CMK (cell line): ENCODE data around the gene CDCA4.
"Not testable (repeated sequence)": the region's sequence is repeated elsewhere in the genome, so short reads cannot be mapped to it uniquely, and the experiment has no call there.

Source experiments
- DNase-seq: peaks from one replicate; pipeline ENCODE4 v3.0.0-alpha.2; 2010; ENCODE audit warnings: low read depth

The CDCA4 gene

DNA sequence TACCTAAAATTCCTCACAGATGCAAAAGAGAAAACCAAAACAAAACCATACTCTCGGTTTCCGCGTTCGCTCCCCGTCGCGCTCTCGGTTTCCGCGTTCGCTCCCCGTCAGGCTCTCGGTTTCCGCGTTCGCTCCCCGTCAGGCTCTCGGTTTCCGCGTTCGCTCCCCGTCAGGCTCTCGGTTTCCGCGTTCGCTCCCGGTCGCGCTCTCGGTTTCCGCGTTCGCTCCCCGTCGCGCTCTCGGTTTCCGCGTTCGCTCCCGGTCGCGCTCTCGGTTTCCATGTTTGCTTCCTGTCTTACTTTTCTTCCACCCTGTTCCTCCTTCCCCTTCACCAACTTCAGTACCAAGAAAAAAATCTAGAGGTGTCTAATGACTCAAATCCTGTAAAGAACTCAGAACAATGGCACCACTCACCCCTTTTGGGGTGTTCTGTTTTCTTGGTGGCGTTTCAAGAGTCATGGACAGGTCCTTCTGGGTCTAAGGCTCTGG lies 12.6 kb upstream of the CDCA4 start:
- not testable (repeated sequence) for DNase-seq

DNA sequence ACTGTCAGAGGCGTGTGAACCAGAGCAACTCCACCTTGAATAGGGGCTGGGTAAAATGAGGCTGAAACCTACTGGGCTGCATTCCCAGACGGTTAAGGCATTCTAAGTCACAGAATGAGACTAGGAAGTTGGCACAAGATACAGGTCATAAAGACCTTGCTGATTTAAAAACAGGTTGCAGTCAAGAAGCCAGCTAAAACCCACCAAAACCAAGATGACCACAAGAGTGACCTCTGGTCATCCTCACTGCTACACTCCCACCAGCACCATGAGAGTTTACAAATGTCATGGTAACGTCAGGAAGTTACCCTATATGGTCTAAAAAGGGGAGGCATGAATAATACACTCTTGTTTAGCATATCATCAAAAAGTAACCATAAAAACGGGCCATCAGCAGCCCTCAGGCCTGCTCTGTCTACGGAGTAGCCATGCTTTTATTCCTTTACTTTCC lies 11.6 kb upstream of the CDCA4 start:
- not testable (repeated sequence) for DNase-seq

DNA sequence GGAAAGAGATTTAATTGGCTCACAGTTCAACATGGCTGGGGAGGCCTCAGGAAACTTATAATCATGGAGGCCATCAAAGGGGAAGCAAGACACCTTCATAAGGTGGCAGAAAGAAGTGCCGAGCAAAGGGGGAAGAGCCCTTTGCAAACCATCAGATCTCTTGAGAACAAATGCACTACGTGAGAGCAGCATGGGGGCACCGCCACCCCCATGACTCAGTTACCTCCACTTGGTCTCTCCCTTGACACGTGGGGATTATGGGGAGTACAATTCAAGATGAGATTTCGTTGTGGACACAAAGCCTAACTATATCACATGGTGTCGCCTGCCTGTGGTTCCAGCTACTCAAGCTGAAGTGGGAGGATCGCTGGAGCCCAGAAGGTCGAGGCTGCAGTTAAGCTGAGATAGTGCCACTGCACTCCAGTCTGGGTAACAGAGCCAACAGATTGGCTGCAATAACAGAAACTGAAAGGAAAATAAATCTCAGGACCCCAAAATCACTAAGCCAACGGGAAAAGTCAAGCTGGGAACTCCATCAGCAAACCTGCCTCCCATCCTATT lies 10.0 kb upstream of the CDCA4 start:
- no peak for DNase-seq

DNA sequence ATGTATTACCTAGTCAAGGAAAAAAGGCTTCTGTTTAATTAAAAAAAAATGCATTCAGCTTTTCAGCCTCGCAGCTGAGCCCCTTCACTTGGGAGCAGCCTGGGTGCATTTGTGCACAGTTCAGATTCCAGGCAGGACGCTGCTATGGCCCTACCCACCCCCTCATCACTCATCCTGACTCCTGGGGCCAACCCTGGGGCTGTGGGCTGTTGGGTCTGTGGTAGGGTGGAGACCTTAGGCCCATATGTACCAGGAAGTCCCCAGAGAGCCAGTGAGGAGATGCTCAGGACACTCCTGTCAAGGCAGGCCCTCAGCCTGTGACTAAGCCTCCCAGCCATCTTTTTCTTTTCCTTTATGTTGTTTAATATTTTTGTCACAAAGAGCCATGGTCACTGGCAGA lies 9.3 kb upstream of the CDCA4 start:
- no peak for DNase-seq

DNA sequence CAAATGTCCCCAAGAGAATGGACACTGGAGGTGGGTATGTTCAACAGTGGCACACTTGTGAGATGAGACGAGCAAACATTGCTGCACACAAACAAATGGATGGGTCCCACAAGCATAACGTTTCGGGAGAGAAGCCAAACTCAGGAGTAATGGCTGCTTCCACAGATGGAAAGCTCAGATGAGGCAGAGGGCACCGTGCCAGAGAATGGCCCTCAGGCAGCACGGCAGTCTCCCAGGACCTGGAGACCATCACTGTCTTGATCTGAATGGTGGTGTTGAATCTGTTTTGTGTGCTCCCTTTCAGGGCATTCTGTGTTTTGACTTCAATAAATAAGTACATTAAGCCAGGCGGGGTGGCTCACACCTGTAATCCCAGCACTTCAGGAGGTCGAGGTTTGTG lies 8.5 kb upstream of the CDCA4 start:
- DNase-seq, result no peak

DNA sequence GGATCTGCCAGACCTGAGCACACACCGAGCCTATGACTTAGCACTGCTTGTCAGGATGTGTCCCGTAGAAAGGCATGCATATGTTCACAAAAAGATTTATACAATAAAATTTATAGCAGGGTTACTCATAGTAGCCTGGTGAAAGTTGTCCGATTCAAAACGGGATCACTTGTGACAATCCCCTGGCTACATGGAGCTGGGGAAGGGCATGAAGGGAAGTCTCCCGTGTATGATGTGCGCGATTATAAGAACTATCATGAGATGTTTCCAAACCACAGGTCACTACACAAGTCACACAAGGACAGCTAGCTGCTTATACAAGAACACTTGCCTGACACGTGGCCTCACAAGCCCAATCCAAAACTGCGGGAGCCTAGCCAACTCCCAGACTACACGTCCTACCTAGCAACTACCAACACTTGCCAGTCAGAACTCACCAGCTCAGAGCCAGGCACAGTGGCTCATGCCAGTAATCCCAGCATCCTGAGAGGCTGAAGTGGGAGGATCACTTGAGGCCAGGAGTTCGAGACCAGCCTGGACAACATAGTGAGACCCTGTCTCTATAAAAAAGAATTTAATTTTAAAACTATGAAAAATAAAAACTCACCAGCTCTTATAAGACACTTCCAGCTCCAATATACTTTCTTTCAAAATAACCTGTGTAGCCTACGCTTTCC lies 7.5 kb upstream of the CDCA4 start:
- no peak for DNase-seq

DNA sequence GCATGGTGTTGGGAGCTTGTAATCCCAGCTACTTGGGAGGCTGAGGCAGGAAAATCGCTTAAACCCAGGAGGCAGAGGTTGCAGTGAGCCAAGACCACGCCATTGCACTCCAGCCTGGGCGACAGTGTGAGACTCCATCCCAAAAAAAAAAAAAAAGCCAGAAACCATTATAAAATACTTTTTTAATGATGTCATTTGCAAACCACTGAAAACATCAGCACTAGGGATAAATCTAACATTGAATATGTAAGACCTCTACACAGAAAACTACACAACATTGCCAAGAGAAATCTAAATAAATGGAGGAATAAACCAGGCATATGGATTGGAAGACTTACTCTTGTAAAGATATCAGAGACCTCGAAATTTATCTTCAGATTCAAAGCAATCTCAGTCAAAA lies 6.8 kb upstream of the CDCA4 start:
- not testable (repeated sequence) for DNase-seq

DNA sequence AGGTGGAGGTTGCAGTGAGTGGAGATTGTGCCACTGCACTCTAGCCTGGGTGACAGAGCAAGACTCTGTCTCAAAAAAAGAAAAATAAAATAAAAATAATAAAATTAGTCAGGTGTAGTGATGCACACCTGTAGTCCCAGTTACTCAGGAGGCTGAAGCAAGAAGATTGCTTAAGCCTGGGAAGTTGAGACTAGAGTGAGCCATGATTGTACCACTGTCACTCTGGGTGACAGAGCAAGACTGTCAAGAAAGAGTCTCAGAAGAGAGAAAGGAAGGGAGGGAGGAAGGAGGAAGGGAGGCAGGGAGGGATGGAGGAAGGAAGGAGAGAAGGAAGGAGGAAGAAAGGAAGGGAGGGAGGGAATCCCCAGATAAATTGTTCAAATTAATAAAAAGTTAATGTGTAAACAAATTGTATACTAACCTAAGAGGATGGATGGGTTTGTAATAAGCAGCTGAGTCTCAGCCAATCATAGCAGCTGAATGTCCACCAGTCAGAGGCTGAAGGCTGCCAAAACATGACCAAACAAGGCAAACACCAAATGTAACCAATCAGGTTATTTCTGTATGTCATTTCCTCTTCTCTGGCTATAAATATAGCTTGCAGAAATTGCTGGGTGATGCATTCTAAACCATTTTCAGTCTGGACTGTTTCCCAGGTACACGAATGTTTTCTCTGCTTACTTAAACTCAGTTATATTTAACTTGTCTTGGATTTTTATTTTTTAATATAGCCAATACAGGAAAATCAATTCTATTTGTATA lies 6.1 kb upstream of the CDCA4 start:
- DNase-seq, result no peak

DNA sequence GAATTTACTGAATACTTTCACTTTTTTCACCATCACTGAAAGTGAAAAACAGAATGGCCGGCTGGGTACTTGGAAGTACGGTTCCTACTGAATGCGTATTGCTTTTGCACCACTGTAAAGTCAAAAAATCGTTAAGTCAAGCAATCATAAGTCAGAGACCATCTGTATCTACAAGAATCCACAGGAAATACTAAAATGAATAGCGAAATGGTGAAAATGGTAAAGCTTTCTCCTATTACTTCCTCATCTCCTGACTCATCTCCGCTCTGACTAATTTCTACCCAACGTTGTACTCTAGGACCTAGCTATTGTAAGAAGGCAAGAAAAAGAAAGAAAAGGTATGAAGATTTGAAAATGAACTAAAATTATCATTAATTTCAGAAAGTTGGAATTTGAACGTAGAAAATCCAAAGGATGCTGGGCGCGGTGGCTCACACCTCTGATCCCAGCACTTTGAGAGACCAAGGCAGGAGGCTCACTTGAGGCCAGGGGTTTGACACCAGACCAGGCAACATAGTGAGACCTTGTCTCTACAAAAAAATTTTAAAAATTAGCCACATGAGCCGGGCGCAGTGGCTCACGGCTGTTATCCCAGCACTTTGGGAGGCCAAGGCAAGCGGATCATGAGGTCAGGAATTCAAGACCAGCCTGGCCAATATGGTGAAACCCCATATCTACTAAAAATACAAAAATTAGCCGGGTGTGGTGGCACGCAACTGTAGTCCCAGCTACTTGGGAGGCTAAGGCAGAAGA lies 5.3 kb upstream of the CDCA4 start:
- DNase-seq, result no peak

DNA sequence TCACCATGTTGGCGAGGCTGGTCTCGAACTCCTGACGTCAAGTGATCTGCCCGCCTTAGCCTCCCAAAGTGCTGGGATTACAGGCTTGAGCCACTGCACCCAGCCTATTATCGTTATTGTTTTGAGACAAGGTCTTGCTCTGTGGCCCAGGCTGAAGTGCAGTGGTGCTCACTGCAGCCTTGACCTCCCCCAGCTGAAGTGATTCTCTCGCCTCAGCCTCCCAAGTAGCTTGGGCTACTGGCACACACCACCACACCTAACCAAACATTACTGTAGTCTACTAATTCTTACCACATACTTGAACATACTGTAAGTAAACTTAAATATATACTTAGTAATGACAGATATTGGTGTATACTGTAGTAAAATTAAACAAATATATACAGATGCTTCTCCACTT lies 4.5 kb upstream of the CDCA4 start:
- no peak for DNase-seq

DNA sequence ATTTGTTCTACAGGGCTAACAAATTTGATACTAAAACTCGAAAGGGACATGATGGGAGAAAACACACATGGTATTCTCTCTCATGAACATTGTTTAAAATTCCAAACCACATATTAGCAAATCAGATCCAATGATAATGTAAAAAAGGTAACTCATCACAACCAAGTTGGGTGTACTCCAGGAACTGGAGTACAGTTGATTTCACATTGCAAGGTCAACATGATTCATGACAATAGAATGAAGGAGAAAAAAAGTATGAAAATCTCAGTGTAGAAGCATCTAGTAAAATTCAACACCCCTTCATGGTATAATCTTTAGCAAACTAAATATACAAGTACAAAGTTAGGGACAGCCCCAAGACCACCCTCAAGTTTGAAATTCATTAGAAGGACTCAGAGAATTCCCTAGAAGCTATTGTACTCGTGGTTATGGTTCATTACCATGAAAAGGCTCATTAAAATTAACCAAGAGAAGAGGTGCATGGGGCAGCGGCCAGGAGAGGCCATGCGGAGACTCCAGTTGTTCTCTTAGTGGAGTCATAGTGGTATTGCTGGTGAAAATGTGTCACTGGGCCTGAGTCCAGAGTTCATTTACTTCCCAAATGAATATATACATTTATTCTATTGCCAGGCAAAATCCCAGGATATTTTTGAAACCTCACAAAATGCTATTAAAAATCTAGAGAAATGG lies 3.1 kb upstream of the CDCA4 start:
- DNase-seq, result no peak

DNA sequence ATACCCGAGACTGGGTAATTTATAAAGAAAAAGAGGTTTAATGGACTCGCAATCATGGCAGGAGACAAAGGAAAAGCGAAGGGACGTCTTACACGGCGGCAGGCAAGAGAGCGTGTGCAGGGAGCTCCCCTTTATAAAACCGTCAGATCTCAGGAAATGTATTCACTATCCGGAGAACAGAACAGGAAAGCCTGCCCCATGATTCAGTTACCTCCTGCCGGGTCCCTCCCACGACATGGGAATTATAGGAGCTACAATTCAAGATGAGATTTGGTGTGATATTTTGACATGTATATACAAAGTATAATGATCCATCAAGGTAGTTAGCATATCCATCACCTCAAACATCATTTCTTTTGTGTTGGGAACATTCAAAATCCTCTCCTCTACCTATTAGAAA lies 2.3 kb upstream of the CDCA4 start:
- DNase-seq, result no peak

DNA sequence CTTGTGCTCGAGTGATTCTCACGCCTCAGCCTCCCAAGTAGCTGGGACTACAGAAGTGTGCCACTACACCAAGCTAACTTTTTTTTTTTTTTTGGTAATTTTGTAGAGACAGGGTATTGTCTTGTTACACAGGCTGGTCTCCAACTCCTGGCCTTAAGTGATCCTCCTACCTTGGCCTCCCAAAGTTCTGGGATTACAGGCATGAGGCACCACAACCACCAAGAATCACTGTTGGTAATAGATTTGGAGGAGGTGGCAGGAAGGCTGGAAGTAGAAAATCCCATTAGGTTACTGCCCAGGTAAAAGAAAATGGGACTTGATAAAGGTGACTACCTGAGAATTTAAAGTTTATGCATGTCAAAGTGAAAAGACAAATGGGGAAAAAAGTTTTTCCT lies 1.4 kb upstream of the CDCA4 start:
- no peak for DNase-seq

DNA sequence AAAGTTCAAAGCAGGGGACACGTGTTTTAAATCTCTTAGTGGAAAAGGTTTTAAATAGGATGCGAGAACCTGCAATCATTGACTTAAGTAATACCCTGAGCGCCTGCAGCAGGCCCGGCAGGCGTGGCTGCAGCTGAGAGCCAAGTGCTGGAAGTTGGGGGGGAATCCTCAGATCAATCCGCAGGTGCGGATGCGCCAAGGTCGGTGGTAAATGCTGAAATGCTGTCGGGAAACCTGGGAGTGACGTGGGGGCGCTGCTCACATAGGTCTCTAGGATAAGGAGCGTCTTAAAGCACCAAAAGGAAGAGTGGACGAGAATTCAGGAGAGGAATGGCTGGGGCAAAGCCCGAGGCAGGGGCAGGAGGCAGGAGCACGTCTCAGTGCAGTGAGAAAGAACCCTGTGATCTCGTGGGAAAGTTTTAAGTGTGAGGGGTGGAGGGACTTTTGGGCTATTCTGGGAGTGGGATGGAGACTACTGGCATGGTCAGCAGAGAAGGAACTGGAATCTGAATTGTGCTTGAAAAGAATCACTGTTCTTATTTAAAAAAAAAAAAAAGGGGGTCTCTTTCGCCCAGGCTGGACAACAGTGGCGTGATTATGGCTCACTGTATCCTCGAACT lies 883 bp upstream of the CDCA4 start:
- DNase-seq, result no peak

DNA sequence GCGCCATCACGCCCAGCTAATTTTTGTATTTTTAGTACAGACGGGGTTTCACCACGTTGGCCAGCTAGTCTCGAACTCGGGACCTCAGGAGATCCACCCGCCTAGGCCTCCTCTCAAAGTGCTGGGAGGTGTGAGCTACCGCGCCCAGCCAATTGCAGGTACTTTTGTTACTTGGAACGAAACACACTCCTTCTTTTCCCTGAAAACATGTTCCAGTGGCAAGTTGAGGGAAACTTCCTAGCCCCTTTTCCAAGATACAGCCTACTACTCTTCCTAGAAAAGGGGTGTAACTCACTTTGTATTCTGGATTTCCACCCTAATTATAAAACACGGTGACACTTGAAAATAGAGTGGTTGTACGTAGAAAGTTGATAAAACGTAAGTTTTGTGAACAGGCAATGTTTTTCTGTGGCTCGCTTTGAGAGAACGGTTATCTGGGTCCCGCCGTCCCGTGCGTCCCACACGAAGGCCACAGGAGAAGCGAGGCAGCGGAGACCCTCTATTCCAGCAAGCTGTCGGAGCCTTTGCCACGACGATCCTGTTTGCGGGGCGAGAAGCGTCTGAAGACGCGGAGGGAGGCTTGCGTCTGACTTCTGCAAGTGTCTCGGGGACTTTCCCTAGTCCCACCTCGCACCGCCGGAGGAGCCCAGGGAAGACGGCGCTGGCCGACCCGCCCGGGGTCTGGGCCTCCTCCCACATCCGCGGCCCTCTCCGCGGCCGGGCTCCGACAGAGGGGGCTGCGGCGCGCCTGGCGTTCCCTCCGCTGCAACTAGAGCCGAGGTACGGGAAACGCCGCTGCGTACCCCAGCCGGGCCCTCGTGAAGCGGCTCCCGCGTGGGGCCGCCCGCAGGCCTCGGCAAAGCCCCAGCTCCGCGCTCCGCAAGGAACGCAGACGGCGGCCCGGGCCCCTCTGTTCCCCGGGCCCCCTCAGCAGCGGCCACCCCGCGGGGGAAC lies 745 bp downstream of the CDCA4 start:
- no peak for DNase-seq

DNA sequence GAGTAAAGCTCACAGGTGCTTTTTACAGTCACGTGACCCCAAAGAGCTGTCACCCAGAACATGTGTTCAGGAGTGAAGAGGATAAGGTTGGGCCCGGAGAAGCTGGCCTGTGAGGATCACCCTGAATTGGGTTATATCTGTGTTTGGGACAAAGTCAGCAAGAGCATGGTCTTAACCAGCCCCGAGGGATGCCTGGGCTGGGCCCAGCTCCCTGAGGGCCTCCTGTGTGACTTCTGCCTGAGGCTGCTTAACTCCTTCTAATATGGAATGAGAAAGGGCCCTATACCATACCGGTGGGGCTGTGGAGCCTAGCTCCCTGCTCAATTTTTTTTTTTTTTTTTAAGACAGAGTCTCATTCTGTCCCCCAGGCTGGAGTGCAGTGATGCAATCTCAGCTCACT lies 2.5 kb downstream of the CDCA4 start:
- DNase-seq, result no peak

DNA sequence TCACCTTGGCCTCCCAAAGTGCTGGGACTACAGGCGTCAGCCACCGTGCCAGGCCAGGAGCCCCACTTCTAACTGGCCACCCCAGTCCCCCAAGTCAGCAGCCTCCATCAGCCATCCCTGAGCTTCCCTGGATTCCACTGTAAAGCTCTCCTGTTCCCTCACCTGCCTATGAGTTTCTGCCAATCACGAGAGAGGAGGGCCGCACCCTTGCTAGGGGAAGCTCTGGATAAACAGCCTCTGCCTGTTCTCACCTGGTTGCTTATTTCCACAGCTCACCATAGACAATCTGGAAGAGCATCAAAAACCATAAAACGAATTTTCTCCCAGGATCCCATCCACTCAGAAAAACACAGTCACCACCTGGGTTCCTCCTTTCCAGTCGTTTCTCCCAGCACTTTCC lies 5.0 kb downstream of the CDCA4 start:
- no peak for DNase-seq

DNA sequence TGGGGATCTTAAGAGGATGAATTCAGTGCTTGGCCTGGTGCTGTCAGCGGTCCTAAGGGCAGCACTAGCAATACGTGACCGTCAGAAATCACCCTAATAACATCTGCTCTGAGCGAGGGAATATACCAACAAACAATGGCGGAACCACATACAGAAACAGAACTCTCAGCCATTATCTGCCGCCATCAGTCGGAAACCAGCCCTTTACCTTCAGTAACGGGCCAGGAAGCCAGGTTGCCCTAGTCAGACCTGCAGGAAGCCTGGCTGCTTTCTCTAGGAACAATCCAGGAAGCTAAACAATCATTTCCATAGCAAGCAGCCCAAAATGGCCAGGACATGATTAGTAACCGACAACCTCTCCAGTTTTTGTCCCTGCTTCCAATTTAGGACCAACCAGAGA lies 5.6 kb downstream of the CDCA4 start:
- no peak for DNase-seq

DNA sequence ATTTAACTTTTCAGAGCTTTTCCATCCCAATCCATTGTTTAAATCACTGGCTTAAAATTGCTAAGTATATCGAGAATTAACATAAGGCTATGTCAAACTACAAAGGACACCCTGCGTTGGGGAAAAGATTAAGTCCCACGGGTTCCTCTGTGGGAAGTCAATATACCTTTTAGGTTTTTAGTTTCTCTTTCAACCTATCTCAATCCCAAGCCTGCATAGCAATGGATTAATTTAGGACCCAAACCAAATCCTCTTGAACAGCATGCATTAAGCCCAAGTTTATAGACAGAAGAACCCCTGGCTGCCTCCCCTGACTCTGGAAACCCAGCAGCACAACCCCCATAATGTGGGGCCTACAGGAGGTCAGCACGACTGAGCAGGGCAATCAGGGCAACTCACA lies 6.3 kb downstream of the CDCA4 start:
- DNase-seq, result no peak

DNA sequence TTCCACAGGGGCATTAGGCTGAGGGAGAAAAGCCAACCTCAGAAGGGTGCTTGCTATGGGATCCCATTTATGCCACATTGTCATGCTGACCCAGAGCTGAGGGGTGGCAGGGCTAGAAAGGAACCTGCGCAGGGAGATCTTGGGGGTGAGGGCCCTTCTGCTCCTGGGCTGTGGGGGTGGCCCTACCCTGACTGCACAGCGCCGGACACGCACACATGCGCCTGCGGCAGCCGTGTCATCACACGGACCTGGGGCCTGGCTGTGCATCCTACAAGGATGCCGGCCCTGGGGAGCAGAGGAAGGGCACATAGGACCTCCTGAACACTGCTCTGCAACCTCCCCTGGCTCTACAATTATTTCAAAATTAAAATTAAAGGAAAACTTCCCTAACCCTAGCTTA lies 6.9 kb downstream of the CDCA4 start:
- DNase-seq, result no peak
